ENCODE results near the gene CD58.
"Not testable (repeated sequence)": the region's sequence is repeated elsewhere in the genome, so short reads cannot be mapped to it uniquely, and the experiment has no call there.

The CD58 gene, protein sequence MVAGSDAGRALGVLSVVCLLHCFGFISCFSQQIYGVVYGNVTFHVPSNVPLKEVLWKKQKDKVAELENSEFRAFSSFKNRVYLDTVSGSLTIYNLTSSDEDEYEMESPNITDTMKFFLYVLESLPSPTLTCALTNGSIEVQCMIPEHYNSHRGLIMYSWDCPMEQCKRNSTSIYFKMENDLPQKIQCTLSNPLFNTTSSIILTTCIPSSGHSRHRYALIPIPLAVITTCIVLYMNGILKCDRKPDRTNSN

DNA sequence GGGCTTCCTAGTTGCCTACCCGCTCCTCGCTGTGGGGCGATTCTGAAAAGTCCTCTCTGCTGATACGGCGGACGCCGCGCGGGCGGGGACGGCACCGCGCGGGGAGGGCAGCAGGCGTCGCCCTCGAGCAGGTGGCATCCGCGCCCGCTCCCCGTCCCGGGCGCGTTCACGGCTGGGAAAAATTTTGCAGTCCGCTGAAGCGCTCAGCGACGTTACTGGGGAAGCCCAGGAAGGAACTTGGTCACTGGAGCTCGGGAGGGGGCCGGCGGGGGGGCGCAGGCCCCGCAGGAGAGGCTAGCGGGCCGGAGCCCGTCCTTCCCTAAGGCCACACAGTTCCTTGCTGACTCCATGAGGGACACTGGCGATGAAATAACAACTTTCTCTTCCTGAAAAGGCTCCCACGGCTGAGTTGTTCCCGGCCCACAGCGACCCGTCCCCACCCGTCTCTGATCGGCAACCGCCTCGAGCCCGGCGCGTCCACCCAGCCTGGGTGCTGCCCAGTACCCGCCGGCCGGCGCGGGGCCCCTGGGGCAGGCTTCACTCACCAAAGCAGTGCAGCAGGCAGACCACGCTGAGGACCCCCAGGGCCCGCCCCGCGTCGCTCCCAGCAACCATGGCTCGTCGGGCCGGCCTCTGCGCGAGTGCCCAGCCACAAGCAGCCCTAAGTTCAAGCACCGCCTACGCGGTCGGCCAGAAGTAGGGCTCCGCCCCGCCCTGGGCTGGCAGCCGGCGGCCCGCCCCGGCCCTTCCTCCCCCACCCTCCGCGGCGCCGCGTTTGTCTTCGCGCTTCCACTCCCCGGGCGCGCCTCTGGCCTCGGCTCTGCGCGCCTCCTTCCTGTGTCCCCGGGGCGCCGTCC is at the start of gene CD58:
Gene CD58 (minus strand): TSS at position 669 of the 857 bp plus-strand sequence. CDS start 54 bp downstream, at position 615.
- DNase-seq (ENCODE audit: low read depth), result no peak

DNA sequence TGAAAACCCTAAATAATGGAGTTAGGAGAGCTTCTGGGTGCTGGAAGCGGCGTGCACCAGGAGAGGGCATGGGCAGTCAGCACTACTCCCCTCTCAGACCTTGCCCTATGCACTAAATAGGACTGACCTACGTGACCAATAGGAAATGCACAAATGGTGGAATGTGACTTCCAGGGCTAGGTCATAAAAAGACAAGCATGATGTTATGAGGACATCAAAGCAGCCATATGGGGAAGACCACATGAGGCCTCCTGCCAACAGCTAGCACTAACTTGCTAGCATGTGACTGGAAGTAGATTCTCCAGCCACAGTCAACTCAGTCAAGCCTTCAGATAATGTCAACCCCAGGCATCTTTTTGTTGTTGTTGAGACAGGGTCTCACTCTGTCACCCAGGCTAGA is 49.6 kb upstream of the CD58 start:
- DNase-seq (ENCODE audit: low read depth), result not testable (repeated sequence)

DNA sequence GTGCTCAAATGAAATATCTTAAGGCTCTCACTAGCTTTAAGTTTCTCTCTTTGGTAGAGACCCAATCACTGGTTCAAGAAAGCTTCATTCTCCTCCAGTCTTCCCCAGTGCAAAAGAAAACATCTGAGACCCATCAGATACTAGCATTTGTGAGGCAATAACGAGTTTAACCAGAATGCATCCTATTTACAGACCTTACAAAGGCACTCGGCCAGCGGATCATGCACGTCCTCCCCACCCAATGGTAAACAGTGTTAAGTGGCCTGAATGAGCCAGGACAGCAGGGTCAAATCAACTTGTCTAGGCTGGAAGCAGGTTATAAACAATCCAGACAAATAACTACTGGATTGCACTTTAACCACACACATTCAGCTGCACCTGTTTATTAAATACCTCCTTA is 48.3 kb upstream of the CD58 start:
- not testable (repeated sequence) for DNase-seq (ENCODE audit: low read depth)

DNA sequence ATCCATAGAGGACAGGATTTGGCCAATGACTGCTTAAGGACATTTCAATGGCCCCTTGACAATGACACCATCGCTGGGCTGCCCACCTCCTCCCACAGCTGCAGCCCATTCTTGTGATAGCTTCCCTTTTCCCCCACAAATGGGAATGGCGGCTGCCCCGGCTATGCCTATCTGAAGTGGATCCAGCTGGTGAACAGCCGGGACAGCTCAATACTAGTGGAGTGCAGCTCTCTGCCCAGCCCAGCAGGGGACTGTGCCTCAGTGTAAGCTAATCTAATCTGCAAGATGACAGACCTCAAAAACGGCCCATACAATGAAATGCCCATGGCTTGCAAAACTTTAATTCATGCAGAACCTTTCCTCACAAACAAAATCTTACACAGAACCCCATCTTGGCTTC is 47.0 kb upstream of the CD58 start:
- not testable (repeated sequence) for DNase-seq (ENCODE audit: low read depth)

DNA sequence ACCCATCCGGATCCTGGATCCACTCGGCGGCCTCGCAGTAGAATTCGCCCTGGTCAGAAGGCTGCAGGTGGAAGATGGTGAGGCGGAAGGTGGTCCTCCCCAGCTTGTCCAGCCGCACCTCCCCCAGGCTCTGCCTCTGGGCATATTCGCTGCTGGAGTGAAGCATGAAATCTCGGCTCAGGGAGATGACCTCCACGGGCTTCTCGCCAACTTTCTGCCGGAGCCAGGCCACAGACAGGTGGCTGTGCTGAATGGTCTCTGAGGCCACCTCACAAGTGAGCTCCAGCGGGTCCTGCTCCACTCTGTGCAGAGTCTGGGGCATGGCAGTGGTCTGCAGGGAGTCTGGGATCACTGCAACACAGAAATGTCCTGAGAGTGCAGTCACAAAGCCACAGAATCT is 43.0 kb upstream of the CD58 start:
- DNase-seq (ENCODE audit: low read depth), result not testable (repeated sequence)

DNA sequence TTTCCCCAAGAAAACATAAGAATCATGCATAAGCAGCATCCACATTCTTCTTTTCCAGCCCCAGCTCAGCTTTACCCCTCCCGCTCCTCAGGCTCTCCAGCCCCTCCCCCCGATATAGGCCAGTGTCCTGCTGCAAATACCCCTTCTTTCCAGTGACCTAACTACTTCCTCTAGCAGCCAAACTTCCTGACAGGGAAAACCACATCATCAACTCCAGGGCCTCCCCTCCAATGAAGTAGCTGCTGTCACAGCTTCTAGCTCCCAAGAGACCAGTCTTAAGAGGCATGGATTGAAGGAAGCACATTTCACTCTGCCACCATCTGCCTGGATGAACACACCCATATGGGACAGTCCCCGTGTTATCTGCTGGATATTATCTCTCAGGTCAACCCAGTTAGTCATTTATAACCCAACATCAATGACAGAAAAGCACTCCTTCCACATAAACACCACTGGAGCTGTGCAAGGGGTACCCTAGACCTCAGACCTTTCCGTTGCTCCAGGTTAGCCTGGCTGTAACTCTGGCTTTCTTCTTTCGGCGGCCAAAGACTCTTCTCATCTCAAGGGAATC is 39.1 kb upstream of the CD58 start:
- not testable (repeated sequence) for DNase-seq (ENCODE audit: low read depth)

DNA sequence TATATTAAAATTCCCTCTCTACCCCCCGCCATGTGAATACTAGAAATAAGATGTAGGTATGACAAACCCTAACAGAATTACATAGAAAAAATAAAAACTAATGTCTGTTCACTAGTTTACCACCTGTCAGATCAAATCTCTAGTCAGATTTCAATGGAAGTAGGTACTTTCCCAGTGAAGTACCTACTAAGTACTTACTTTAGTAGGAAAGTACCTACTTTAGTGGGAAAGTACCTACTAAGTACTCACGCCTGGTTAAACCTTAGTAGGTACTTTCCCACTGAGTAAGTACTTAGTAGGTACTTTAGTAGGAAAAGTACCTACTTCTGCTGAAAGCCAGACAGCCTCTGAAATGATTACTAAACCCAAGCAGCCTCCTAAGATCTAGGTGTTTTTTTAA is 38.0 kb upstream of the CD58 start:
- DNase-seq (ENCODE audit: low read depth), result not testable (repeated sequence)

DNA sequence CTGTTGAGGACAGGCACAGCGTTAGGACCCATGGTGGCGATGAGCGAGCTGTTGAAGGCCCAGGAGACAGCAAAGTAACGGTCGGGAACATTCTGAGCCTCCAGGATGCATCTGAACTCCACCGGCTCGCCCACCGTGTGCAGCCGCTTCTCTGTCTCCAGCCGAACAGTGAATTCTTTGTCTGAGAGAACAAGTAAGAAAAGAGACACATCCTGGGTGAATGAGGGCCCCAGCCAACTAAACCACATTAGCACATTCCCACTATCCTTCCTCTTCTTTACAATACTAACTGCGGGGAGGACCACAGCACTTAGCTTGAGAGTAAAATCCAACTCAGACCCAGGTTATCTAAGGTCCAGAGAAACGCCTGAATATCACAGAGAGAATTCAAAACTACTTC is 37.3 kb upstream of the CD58 start:
- not testable (repeated sequence) for DNase-seq (ENCODE audit: low read depth)

DNA sequence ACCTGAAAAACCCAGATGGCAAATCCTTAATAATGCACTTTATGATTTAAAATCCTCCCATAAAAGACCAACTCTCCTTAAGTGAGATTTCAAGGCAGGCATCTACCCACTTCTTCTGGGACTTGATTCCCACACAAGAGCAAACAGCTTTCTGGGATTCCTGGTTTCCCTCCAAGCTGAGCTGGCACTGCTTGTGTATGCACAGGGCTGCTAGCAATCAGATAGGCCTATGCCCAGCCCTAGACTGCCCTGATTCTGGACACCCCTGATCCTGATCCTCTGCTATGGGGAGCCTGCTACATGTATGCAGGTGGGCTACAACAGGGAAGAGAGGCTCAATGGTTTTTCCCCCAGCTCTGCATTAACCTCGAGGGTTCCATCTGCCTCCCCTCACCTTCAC is 36.6 kb upstream of the CD58 start:
- DNase-seq (ENCODE audit: low read depth), result not testable (repeated sequence)

DNA sequence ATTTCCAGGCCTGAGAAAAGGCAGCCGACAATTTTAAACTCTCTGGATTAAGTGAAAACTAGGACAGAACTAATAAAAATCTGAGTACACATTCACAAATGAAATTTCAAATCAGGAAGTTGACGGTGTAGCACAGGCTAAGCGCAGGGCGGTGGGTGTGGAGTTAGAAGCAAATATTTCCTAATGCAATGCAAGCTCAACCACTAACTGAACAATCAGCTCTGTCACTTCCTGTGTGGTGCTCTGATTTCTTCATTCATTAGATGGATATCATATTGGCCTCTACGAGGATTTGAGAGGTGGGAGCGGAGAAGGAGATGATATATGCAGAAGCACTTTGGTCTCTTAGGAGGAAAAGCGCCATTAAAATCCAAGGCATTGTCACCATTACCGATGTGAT is 35.2 kb upstream of the CD58 start:
- DNase-seq (ENCODE audit: low read depth), result not testable (repeated sequence)

DNA sequence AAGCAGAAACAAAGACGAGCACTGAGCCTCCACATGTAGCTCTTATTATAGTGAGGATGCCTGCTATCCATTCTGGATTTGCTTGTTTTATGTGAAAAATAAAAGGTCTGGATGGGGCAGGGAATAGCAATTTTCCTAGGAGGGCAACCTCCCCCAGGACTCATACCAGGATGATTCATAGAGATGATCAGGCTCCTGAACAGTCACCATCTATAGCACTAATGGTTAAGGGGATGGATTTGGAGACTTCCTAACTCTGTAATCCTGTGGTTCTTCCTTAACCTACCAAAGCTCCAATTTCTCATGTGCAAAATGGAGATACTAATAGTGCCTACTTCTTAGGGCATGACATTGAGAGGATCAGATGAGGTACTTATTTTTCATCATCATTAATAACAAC is 34.5 kb upstream of the CD58 start:
- DNase-seq (ENCODE audit: low read depth), result no peak

DNA sequence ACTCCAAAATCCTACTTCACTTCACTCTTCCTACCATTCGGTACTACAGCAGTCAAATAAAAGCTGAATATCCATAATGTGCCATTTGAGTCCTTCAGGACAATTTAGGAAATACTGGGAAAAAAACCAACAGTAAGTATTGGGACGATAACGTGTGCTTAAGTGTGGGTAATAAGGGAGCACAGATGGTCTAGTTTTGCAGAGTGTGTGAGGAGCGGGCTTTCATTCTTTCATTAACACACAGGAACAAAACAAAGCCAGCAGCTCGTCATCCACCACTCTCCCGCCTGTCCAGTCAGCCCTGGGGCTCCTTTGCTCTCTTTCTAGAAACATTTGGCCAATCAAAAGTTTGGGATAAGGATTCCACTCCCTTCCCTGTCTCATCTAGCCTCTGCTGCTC is 33.6 kb upstream of the CD58 start:
- not testable (repeated sequence) for DNase-seq (ENCODE audit: low read depth)

DNA sequence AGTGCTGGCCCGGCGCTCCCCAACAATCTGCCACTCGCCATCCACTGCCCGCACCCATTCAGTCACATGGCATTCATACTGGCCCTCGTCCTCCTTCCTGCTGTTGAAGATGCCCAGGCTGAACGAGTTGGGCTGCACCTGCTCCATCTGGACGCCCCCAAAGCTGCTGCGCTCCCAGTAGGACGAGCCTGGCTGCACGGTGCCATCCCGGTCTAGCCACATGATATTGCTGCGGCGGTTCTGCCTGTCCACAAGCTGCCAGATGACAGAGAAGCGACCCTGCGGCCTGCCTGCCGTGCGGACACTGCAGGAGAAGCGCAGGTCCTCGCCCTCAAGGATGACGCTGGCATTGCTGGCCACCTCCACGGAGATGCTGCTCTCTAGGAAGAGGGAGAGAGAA is 32.8 kb upstream of the CD58 start:
- not testable (repeated sequence) for DNase-seq (ENCODE audit: low read depth)

DNA sequence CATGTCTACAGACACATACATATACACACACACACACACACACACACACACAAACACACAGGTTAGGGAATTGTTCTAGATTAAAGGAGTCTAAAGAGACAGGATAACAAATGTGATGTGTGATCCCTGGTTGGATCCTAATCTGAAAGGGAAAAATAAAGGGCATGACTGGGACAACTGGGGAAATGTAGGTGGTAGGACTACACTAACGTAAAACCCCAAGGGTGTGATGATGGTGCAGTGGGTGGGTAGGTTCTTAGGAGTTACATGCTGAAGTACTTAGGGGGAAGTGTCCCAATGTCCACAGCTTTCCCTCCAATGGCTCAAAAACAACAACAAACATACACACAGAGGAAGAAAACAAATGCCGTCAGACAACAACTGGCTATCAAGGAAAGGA is 28.5 kb upstream of the CD58 start:
- DNase-seq (ENCODE audit: low read depth), result not testable (repeated sequence)

DNA sequence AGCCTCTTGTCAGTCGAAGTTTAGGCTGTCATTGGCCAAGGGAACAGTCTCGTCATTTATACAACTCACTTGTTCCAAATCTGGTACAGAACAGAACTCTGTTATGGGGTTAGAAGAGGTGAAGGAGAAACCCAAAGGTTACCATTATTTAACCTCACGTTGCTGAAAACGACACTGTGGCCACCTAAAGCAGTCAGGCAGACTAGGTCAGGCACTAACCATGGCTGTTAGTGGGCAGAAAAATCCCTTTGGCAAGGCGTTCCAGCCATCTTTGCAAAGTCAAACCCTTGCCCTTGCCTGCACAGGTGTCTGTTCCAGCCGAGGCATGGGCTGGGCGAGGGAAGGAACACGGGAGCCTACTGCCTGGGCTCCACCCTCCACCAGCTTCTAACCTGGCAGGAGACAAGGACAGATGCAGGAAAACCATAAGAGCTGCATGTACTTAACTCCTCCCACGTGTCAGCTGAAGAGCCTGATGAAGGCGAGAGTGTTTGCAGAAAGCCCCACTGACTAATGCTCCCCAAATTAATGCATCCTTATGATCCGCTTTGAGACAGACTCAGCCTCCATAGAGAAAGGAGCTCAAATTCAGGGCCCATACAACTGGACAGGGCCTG is 27.7 kb upstream of the CD58 start:
- DNase-seq (ENCODE audit: low read depth), result not testable (repeated sequence)

DNA sequence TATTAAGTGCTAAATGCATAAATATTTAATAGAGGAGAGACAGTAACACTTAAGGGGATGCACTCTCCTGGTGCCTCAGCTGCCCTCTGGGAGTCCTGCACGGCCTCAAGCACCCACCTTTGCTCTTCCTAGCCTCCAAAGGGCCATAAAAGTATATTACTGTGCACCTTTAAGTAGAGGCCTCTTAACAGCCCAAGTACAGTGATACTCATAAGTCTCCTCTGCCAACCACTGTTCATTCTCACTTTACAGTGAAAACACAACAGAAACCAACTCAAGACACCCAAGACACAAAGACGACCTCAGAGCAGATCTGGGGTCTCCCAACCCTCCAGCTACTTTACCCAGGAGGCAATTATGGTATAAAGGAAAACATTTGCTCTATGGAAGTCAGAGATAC is 26.6 kb upstream of the CD58 start:
- DNase-seq (ENCODE audit: low read depth), result not testable (repeated sequence)

DNA sequence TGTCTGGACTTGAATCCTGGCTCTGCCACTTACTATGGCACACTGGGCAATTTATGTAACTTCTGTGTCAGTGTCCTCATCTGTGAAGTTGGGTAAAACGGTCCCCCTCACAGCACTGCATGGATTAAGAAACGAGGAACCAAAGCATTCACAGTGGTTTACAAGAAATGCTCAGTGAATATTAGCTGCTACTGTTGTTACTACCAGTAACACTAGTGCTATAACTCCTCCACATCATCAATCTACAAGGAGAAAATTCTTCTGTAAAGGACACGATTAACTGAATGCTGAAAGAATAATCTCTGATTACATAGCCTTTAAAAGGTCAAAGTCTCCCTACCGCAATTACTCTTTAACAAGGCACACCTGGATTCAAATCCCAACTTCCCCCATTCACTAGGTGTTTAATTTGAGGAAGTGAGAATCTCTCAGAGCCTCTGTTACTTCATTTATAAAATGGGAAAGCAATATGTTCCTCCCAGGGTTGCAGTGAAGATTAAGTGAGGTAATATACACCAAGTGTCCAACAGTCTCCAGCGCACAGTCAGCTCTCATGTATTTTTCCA is 26.0 kb upstream of the CD58 start:
- DNase-seq (ENCODE audit: low read depth), result not testable (repeated sequence)

DNA sequence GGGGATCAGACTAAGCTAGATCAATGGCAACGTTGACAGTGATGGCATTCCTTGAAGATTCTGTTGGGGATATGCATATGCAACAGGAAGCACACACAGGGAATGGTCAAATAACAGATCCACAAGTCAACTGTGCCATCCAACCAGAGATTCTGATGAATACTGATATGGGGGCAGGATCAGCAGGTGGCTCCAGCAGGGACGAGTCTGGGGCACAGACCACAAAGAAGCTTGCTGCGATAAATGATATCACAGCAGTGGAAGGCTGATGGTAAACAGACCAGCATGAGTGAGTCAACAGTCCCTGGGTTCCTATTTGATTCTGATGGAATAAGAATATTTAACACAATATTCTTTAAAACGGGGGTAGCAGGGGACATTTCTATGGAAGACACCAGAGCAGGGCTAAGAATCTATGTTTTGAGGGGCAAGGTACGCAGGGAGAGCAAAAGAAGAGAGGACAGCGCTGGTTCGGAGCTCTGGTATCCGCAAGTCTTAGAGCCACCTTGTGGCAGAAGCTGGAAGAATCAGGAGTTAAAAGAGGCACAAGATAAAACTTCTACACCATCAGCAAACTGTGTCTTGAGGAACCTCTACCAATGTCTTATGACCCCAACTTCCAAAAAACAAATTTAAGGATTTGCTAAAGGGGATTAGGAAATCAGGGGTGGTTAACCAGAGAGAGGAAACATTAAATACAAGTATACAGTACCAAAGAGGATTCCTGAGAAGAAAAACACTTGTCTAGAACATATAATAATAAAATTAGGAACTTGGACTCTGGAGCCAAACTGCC is 25.3 kb upstream of the CD58 start:
- DNase-seq (ENCODE audit: low read depth), result not testable (repeated sequence)

DNA sequence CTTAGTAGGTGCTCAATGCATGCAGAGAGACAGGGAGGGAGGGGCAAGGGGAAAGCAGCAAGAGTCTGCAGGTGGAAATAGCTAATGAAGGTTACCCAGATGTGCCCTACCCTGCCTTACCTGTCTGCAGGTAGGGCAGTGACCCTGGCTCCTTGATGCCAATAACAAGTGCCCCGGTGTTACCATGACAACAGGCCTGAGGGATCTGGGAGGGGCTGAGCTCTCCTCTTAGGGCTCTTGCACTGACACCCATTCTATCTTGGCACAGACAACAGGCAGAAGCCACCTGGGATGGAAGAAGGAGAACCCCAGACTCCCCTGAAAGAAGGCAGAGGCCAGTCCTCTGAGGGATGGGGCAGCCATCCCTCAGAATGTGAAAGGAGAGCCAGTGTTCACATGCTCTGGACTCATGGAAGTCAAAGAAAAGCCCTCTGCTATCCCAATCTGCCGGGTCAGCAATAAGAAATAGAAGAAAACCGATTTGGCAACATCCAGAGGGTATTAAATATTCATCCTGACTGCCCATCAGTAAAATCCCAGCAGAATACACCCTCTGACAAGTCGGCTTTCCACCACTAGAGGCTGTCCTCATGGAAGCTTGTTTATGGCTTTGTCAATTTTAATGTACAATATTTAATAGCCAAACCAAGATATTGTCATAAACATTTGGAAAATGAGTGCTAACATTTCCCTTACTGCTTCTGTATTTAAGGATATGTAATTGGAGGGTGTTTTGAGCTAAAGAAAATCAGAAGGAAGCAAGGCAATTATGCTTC is 24.4 kb upstream of the CD58 start:
- DNase-seq (ENCODE audit: low read depth), result not testable (repeated sequence)

DNA sequence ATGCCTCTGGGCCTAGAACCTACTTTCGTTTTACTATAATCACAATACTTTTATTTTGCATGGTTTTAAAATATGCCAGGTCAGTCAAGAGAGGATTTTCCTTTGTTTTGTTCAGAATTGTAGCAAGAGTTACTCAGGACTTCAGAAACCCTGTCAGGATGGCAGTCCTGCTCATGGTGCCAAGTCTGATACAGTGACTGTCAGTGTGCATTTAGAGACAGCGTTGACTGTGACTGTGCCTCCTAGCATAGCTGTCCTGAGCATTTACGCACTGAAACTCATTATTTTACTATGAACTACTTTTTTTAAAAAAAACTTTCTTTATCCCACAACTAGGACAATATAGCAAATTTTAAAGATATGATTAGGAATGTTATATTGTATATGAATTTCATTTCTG is 23.2 kb upstream of the CD58 start:
- DNase-seq (ENCODE audit: low read depth), result not testable (repeated sequence)

DNA sequence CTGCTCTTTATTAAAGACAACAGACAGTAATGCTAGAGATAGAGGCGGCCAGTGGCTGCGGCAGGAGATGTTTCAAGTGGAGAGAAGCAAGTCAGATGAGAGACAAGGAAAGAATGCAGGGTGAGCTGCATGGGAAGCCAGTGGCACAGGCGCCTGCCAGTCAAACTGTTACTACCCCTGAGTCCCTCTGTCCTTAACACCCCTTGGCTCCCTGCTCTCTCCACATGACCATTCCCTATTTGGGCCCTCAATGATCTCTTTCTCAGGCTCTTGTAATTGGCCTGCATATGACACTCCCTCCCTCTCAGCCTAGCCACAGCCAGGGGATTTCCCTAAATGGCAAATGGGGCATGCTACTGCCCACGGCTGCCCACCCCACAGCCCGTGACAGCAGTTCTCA is 22.6 kb upstream of the CD58 start:
- not testable (repeated sequence) for DNase-seq (ENCODE audit: low read depth)

Measured in GM04503 (cell line).